NCI-H2196 treated with DMSO at 0.1 percent for 48 hours (cell line): ENCODE results near the gene DUSP6.

Experiments
- DNase-seq: peaks from one replicate; lab custom pipeline; 2025; ENCODE audit not compliant: unreplicated experiment; lab: John Stamatoyannopoulos, UW

The DUSP6 gene

GRCh38 chr12:89334548-89335169 is 17.6 kb downstream of the DUSP6 start:
- DNase-seq, result no peak

DNA sequence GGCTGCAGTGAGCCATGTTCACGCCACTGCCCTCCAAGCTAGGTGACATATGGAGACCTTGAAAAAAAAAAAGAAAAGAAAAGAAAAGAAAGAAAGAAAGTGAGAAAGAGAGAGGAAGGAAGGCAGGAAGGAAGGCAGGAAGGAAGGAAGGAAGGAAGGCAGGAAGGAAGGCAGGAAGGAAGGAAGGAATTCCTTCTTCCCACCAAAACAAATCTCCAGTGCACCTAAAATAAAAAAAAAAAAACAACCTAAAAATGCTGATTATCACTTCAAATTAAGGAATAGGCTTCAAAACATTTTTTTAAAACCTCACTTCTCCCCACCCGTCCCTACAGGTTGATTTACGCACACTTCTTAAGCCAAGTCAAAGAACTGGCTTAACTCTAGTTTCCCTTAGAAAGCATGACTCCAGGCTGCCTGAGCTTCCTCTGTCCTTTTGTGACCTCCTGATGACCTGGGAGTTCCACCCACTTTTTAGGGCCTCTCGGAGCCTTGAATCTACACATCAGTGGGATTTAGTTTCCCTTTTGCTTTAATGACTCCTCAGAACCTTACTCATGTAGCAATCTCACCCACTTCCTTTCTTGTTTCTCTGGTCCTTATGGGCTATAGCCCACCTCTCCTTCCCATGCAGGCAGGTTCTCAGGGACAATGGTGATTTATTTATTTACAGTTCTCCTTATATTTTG is 18.6 kb downstream of the DUSP6 start:
- DNase-seq, result no peak

GRCh38 chr12:89328151-89329030 is 23.9 kb downstream of the DUSP6 start:
- DNase-seq, result no peak

DNA sequence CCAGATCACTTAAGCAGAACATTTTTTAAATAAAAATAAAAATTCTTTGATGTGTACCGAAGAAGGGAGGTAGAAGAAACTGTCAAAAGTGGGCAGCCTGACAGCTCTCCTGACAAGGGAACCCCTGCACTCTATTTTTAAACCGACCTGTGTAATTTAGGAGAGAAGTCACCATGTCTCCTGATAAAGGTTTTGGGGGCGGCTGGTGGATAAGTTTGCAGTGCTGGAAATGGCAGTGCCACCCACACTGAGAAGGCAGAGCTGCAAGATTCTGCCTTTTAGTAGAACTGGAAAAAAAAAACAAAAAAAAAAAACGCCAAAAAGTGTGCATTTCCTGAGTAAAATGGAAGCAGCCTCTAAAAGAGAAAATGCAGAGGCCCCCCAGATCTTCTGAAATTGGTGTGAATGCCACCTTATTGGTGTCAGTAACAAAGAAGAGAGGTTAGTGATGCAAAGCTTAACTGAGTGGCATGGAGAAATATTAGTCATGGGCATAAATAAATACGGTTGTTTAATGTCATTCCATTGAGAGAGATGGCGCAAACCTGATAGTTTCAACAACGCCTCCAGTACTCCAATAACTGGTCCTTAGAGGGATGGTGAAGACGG is 24.7 kb downstream of the DUSP6 start:
- DNase-seq, result no peak

DNA sequence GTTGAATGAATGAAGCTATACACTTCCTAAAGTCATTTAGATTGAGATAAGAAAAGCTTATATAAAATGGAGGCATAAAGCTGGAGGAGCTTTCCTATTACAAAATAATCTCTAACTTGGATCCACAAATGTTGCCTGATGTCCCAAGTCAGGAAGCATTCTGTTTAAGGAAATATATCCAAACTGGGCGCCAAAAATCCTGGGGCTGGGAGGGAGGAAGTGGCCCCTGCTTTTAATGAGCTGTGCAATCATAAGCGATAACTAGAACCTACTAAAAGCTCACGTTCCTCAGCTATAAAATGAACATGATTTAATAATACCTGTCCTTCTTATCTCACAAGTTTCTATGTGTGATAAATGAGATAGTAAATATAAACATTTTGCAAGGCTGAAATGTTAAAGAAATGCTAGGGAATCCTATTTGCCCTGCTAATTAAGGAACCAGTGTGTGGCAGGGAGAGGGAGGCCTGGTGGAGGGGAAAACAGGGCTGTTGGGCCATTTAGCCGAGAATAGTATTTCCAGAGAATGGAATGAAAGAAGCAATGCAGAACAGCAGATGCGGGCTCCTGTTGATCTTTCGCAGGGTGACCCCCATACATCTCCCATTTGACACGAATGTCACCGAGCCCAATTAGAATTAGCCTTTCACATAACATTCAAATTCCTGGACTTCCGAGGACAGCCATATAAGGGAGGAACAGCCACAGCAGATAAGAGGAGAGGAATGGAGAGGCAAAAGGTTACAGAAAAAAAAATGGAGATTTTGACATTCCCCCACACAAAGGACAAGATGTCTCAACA is 25.9 kb downstream of the DUSP6 start:
- DNase-seq, result no peak

DNA sequence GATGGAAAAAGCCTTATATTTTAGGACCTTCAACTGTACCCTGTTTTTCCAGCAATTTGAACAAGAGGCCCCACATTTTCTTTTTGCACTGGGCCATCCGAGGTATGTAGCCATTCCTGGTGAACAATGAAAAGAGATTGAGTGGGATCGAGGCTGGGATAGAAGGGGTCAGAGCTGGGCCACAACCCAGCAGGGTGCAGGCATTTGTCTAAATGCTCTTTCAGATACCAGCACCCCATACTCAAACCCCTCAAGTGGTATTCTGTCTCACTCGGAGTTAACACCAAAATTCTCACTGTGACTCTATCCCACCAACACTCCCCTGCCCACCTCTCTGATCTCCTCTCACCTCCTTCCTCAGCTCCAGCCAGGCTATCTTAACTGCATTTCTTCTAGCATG is 26.8 kb downstream of the DUSP6 start:
- no peak for DNase-seq

DNA sequence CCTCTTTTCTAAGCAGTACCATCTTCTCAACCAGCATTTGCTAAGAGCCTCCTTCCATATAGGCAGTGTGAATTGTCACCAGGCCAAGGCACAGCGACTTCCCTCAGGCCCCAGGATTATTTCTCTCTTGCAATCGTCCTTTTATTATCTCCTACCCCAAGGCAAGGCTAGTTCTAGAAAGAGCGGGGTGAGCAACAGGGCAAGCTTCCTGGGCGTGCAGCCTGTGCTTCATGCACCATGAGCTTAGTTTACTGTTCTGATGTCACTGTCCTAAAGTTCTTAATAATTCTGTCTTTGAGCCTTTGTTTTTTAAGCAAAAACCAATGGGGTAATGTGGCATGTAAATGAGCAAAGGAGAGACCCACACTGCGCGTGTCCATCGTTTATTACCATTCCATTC is 27.9 kb downstream of the DUSP6 start:
- no peak for DNase-seq

DNA sequence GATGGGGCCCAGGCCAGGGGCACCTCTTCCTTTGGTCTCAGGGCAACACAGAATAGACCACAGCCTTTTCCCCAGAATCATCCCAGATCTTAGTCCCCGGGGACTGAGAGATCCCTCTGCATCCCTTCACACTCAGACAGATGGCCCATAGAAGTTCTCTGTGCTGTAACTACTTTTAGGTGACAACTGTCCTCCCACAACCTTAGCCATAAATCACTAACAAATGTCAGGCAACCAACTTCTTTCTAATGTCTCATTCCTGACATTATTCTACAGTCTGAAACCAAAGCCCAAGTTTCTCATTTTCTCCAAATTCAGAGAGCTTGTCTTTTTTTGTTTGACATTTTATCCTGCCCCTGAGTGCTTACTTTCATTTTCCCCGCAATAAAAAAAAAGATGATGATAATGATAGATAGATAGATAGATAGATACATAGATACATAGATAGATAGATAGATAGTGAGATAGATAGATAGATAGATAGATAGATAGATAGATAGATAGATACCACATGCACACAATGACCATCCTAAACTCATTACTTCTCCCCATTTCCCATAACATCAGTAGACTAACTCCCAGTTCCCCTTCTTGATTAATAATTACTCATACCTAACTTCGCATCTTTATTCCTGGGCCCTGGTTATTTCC is 28.6 kb downstream of the DUSP6 start:
- DNase-seq, result no peak

DNA sequence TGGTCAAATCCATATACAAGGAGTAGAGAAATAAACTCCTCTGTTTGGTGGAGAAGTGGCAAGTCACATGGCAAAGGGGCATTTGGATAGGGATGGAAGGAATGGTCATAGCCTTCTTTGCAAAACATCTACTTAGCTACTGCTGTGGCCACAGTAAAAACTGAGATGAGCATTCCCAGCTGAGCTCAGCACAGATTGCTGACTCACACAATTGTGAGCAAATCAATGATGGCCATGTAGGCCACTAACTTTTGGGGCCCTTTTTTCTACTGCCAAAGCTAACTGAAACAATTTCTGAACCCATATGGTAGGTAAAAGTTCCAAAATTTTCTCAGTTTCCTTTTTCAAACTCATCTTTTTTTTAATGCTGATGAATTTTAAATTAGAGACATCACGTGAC is 31.6 kb downstream of the DUSP6 start:
- no peak for DNase-seq

DNA sequence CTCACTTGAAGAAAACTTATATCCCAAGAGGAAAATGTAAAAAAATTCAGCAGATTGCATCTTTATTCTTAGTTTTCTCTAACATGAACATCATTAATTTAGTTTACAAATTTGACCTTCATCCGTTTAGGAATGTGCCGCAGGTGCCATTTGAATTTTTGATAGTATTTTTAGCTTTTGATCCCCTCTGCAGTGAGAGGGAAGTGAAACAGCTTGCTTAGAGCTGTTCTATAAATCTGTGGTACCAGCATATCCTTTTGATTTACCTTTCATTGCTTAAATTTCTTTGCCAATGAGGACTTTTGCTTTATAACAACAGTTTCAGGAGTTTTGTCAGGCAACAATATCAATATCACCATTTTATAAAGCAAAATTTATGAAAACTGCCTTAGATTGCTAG is 32.7 kb downstream of the DUSP6 start:
- DNase-seq, result no peak

GRCh38 chr12:89319122-89319521 is 33.2 kb downstream of the DUSP6 start:
- DNase-seq, result no peak

DNA sequence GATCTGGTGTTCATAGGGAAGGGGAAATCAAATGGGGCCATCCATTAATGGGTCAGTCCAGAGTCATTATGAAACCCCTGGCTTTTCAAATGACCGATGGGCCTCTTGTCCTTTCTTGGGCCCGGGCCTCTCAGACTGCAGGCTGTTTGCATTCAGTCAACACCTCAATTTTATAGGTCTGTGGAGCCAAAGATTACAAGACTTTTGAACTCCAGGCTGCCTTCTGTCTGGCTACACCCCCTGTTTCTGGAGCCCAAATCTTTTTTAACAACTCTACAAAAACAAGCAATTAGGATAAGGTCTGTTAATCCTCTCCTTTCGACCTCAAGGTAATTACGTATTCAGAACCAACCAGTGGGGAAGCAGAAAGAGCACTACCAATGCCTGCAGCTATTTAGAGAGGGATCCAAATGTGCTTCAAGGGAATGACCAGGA is 35.6 kb downstream of the DUSP6 start:
- no peak for DNase-seq

DNA sequence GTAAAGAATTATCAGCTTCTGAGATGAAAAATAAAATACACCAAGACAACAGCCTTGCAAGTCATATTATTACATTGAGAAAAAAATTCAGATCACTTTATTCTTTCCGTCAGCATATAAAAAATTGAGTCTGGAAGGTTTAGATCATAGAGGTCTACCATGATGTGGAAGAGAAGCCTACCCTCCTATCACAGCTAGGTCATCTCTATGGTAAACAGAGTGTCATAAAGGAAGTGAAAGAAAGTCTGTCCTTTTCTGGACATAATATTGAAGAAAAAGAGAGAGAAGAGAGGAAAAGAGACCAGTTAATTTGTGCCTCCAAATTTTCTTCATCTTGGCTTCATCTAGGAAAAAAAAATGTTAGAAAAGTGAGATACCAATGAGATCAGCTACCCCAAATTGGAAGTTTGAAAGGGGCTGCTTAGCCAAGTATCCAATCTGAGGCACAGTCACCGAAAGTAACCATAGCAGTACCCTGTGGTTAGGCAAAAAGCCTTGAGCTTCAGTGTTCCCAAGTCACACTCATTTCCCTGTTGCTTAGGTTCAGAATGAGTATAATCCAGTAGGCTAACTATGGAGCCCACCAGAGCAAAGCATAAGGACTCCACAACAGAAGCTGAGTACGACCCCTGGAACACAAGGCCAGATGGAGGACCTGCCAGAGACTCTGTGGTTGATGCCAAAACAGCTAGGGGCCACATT is 38.1 kb downstream of the DUSP6 start:
- DNase-seq, result no peak

GRCh38 chr12:89311703-89312293 is 40.5 kb downstream of the DUSP6 start:
- DNase-seq, result no peak

DNA sequence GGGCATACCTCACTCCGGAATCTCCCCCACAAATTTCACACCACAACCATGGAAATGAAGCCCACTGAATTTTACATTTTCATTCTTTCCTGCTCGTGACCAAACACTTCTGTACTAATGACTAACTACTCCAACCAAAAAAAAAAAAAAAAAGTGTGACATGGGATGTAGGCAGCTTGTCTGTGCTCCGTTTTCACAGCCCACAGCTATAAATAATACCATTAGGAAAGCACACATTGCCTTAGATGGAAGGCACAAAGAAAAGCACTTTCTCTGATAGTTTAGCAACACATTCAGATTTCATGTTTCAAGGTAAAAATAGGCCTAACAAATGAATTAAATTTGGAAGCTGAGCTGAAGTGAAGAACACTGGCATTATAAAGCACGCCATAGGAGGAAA is 42.5 kb downstream of the DUSP6 start:
- DNase-seq, result no peak

DNA sequence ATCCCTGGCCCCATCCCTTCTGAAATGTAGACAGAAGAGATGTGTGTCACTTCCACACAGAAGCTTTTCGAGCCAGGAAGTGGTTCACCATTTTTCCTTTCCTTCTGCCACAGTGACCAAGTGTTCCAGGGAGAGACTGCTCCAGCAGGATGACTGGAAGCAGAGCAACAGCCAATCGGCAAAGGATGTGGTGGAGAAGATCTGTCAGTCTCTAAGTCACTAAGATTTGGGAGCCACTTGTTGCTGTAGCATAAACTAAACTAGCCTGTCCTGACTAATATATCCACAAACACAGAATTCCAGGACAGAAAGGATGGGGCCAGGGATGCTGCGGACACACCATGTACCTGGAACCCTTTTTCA is 42.9 kb downstream of the DUSP6 start:
- no peak for DNase-seq

DNA sequence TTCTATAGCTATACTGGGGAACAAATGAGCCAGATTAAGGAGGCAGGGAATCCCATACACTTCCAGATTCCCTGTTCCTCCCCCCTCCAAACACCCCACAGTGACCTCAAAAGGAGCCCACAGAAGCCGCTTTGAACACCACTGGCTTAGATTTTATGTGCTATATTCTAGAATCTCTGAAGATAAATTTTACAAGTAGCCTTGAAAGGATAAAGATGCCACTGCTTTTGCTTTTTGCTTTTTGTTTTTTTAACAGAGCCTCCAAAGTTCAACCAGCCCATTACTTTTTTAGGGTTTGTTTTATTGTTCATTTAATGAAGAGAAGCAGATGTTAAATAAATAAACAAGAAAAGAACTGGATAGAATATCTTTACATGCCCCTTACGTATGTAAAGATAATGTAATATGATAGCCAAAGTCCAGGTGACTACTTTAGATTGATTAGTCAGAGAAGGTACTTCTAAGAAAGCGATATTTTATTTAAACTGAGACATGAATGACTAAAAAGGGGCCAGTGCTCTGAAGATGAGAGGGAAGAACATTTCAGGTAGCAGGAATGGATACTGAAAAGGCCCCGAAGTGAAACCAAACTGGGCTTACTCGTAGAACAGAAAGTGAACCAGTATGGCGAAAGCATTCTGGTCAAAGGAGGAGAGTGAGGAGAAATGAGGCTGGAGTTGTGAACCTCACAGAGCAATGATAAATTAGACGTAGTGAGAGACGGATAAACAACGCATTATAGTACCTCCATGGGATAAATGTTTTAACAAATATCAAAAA is 44.6 kb downstream of the DUSP6 start:
- DNase-seq, result no peak

- no peak for DNase-seq
Observed at GRCh38 chr12:89306827-89307473, 45.4 kb downstream of the DUSP6 start.
